SK-N-SH treated with all-trans-retinoic acid at 6 μM for 48 hours (cell line): ENCODE data around the gene SLC18A2.

Source experiments
- ATAC-seq: fragments of 200-7000 bp; cut with Tn5 transposase; 3 replicates; pipeline ENCODE4 v1.9.1; 2020; ENCODE audit warnings: mild to moderate bottlenecking, moderate library complexity
- ARNTL ChIP-seq: fragments of 450-650 bp; formaldehyde crosslinking; IDR thresholded peaks from 2 replicates; pipeline ENCODE4 v1.5.0; 2020; ENCODE audit warnings: low read depth, mild to moderate bottlenecking, moderate library complexity, borderline replicate concordance
- BACH2 ChIP-seq: fragments of 250-450 bp; sonication (Bioruptor Pico); IDR thresholded peaks from 2 replicates; pipeline ENCODE4 v1.9.0; 2021; ENCODE audit warnings: mild to moderate bottlenecking, borderline replicate concordance
- CSDC2 ChIP-seq: fragments of 250-450 bp; sonication (Bioruptor Pico); IDR thresholded peaks from 2 replicates; pipeline ENCODE4 v1.5.0; 2020; ENCODE audit warnings: mild to moderate bottlenecking, moderate library complexity
- ESRRG ChIP-seq: fragments of 250-450 bp; sonication (Bioruptor Pico); IDR thresholded peaks from 2 replicates; pipeline ENCODE4 v1.6.1; 2021; ENCODE audit warnings: mild to moderate bottlenecking
- ISL1 ChIP-seq: fragments of 250-450 bp; sonication (Bioruptor Pico); IDR thresholded peaks from 2 replicates; pipeline ENCODE4 v2.1.2; 2022; ENCODE audit warnings: mild to moderate bottlenecking, moderate library complexity
- OSR1 ChIP-seq: fragments of 250-450 bp; sonication (Bioruptor Pico); IDR thresholded peaks from 2 replicates; pipeline ENCODE4 v1.8.0; 2022; ENCODE audit warnings: moderate library complexity, mild to moderate bottlenecking, inconsistent platforms
- PPARA ChIP-seq: fragments of 250-450 bp; sonication (Bioruptor Pico); IDR thresholded peaks from 2 replicates; pipeline ENCODE4 v1.5.0; 2020; ENCODE audit warnings: mild to moderate bottlenecking, borderline replicate concordance
- RARB ChIP-seq: fragments of 250-450 bp; sonication (Bioruptor Pico); IDR thresholded peaks from 2 replicates; pipeline ENCODE4 v1.8.0; 2021; ENCODE audit warnings: mild to moderate bottlenecking, moderate library complexity
- SNAI2 ChIP-seq: fragments of 250-450 bp; sonication (Bioruptor Pico); IDR thresholded peaks from 2 replicates; pipeline ENCODE4 v1.5.0; 2020; ENCODE audit warnings: mild to moderate bottlenecking, moderate library complexity
- TCF4 ChIP-seq: fragments of 250-450 bp; sonication (Bioruptor Pico); IDR thresholded peaks from 2 replicates; pipeline ENCODE4 v1.8.0; 2021; ENCODE audit warnings: mild to moderate bottlenecking, moderate library complexity, borderline replicate concordance
- TOX ChIP-seq: fragments of 250-450 bp; sonication (Bioruptor Pico); IDR thresholded peaks from 2 replicates; pipeline ENCODE4 v1.8.0; 2021; ENCODE audit warnings: mild to moderate bottlenecking, moderate library complexity, borderline replicate concordance
- ZC3H10 ChIP-seq: fragments of 250-450 bp; sonication (Bioruptor Pico); IDR thresholded peaks from 2 replicates; pipeline ENCODE4 v1.5.1; 2021; ENCODE audit warnings: mild to moderate bottlenecking, moderate library complexity
- ZFP3 ChIP-seq: fragments of 250-450 bp; sonication (Bioruptor Pico); IDR thresholded peaks from 2 replicates; pipeline ENCODE4 v1.5.0; 2020; ENCODE audit warnings: mild to moderate bottlenecking, moderate library complexity
- ZFP30 ChIP-seq: fragments of 450-650 bp; formaldehyde crosslinking; IDR thresholded peaks from 2 replicates; pipeline ENCODE4 v1.5.0; 2022; ENCODE audit warnings: mild to moderate bottlenecking, moderate library complexity
- ZNF565 ChIP-seq: fragments of 450-650 bp; formaldehyde crosslinking; conservative IDR thresholded peaks from 2 replicates; pipeline ENCODE4 v1.5.0; 2020; ENCODE audit warnings: low read depth, mild to moderate bottlenecking, moderate library complexity
- ZNF70 ChIP-seq: fragments of 450-650 bp; formaldehyde crosslinking; IDR thresholded peaks from 2 replicates; pipeline ENCODE4 v1.5.0; 2020; ENCODE audit warnings: mild to moderate bottlenecking, moderate library complexity
- ZNF8 ChIP-seq: fragments of 450-650 bp; formaldehyde crosslinking; IDR thresholded peaks from 2 replicates; pipeline ENCODE4 v1.5.0; 2020; ENCODE audit warnings: mild to moderate bottlenecking, moderate library complexity
- TF ChIP-seq, protein P1 (sequence below): fragments of 250-450 bp; sonication (Bioruptor Pico); IDR thresholded peaks from 2 replicates; pipeline ENCODE4 v1.5.1; 2020; ENCODE audit warnings: low read depth, mild to moderate bottlenecking, moderate library complexity
- TF ChIP-seq, protein P2 (sequence below): fragments of 250-450 bp; sonication (Bioruptor Pico); IDR thresholded peaks from 2 replicates; pipeline ENCODE4 v1.8.0; 2021; ENCODE audit warnings: low read depth, mild to moderate bottlenecking, moderate library complexity, borderline replicate concordance
- TF ChIP-seq, protein P3 (sequence below): fragments of 250-450 bp; sonication (Bioruptor Pico); IDR thresholded peaks from 2 replicates; pipeline ENCODE4 v1.8.0; 2020; ENCODE audit warnings: mild to moderate bottlenecking, moderate library complexity, borderline replicate concordance
- TF ChIP-seq, protein P4 (sequence below): fragments of 250-450 bp; sonication (Bioruptor Pico); IDR thresholded peaks from 2 replicates; pipeline ENCODE4 v1.5.1; 2021; ENCODE audit warnings: mild to moderate bottlenecking, moderate library complexity
- TF ChIP-seq, protein P5 (sequence below): fragments of 250-450 bp; sonication (Bioruptor Pico); IDR thresholded peaks from 2 replicates; pipeline ENCODE4 v1.5.0; 2020; ENCODE audit warnings: mild to moderate bottlenecking, moderate library complexity

The SLC18A2 gene

DNA sequence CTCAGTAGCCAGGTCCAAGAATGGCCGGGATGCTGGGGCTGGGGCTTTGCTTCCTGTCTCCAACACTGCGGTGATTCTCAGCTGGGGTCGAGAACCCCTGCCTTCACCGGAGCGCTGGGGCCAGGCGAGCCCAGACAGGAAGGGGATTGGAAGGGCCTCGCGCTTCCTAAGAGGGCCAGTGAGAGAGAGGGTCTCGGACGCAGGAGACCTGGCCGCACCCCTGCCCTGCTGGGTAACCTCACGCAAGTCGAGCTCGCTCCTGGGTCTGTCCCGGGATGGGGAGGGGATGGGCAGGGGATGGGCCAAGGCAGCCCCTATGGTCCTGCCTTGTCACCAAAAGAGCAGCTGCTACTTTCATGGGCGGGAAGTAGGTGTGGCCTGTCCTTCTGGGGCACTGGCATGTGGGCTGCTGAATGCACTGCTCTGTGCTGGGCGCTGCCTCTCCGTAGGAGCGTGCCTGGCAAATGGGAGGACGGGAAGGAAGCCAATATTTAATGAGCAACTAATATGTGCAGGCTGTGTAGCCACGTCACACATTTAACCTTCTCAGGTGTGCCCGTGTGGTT is 23.6 kb upstream of the SLC18A2 start:
- TF ChIP-seq TCF4 (CRISPR knock-in tag) (no peak), OSR1 (CRISPR knock-in tag) (no peak), RARB (no peak), SNAI2 (no peak), ZFP30 (CRISPR knock-in tag) (no peak)
- peak; percentile 30; the same call in 2 of the 3 replicates for ATAC-seq

DNA sequence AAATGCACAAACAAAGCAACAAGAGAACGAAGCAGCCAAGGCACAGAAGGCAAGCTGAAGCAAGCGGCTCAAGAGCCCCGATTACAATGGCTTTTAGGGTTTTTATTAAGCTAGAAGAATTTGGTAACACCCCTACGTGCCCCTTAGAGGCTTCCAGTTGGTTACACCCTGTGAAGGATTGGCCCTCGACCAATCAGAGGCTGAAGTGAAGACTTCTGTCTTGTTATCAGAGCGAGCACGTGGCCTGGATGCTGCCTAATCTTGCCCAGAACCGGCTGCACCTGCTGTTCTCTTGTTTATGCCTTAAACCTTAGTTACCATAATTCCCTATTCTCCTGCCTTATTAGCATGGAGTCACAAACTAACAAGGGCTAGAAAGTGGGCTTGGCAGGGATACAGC is 22.3 kb upstream of the SLC18A2 start:
- no peak for ATAC-seq
- no peak for TF ChIP-seq ZFP30 (CRISPR knock-in tag)
- TF ChIP-seq ESRRG (CRISPR knock-in tag), result no peak
- no peak for TF ChIP-seq ISL1 (CRISPR knock-in tag)
- no peak for TF ChIP-seq ZNF70
- no peak for TF ChIP-seq BACH2 (CRISPR knock-in tag)
- TF ChIP-seq CSDC2 (CRISPR knock-in tag), result no peak
- TF ChIP-seq, protein P1, sequence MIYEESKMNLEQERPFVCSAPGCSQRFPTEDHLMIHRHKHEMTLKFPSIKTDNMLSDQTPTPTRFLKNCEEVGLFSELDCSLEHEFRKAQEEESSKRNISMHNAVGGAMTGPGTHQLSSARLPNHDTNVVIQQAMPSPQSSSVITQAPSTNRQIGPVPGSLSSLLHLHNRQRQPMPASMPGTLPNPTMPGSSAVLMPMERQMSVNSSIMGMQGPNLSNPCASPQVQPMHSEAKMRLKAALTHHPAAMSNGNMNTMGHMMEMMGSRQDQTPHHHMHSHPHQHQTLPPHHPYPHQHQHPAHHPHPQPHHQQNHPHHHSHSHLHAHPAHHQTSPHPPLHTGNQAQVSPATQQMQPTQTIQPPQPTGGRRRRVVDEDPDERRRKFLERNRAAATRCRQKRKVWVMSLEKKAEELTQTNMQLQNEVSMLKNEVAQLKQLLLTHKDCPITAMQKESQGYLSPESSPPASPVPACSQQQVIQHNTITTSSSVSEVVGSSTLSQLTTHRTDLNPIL (CRISPR knock-in tag), result no peak
- TF ChIP-seq, protein P2, sequence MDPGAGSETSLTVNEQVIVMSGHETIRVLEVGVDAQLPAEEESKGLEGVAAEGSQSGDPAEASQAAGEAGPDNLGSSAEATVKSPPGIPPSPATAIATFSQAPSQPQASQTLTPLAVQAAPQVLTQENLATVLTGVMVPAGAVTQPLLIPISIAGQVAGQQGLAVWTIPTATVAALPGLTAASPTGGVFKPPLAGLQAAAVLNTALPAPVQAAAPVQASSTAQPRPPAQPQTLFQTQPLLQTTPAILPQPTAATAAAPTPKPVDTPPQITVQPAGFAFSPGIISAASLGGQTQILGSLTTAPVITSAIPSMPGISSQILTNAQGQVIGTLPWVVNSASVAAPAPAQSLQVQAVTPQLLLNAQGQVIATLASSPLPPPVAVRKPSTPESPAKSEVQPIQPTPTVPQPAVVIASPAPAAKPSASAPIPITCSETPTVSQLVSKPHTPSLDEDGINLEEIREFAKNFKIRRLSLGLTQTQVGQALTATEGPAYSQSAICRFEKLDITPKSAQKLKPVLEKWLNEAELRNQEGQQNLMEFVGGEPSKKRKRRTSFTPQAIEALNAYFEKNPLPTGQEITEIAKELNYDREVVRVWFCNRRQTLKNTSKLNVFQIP (CRISPR knock-in tag), result no peak
- TF ChIP-seq ZNF8, result no peak
- TF ChIP-seq, protein P3, sequence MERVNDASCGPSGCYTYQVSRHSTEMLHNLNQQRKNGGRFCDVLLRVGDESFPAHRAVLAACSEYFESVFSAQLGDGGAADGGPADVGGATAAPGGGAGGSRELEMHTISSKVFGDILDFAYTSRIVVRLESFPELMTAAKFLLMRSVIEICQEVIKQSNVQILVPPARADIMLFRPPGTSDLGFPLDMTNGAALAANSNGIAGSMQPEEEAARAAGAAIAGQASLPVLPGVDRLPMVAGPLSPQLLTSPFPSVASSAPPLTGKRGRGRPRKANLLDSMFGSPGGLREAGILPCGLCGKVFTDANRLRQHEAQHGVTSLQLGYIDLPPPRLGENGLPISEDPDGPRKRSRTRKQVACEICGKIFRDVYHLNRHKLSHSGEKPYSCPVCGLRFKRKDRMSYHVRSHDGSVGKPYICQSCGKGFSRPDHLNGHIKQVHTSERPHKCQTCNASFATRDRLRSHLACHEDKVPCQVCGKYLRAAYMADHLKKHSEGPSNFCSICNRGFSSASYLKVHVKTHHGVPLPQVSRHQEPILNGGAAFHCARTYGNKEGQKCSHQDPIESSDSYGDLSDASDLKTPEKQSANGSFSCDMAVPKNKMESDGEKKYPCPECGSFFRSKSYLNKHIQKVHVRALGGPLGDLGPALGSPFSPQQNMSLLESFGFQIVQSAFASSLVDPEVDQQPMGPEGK (CRISPR knock-in tag), result no peak

DNA sequence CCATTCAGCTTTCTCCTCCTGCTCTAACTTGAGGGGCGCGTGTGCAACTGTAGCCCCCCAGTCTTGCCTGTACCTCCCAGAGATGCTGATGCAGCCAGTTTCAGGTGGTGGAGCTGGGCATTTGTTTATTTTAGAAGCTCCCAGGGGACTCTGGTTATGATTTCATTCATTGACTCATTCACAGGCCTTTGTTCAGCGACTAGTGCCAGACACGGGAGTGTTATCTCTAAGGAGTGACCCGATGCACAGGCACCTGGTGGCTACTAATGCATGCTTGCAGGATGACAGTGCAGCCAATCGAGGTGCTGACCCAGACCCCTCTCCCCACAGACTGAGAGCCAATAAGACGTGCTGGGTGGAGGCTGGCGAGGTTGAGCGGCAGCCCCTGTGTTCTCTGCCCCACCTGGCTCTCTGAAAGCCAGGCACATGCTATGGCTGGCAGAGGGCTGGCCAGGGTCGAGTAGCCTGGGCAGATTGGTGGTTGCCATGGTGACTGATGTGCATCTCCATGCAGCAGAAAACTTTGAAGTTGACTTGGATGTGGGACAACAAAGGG is 19.7 kb upstream of the SLC18A2 start:
- TF ChIP-seq BACH2 (CRISPR knock-in tag) (no peak), ZFP3 (no peak), RARB (no peak), TCF4 (CRISPR knock-in tag) (no peak), PPARA (CRISPR knock-in tag) (no peak), ZNF565 (CRISPR knock-in tag) (no peak), ISL1 (CRISPR knock-in tag) (no peak), ZC3H10 (CRISPR knock-in tag) (no peak), ESRRG (CRISPR knock-in tag) (no peak), ZFP30 (CRISPR knock-in tag) (no peak), ARNTL (CRISPR knock-in tag) (no peak), SNAI2 (no peak), ZNF70 (no peak), TOX (CRISPR knock-in tag) (no peak), OSR1 (CRISPR knock-in tag) (no peak), ZNF8 (no peak)
- TF ChIP-seq, protein P4, sequence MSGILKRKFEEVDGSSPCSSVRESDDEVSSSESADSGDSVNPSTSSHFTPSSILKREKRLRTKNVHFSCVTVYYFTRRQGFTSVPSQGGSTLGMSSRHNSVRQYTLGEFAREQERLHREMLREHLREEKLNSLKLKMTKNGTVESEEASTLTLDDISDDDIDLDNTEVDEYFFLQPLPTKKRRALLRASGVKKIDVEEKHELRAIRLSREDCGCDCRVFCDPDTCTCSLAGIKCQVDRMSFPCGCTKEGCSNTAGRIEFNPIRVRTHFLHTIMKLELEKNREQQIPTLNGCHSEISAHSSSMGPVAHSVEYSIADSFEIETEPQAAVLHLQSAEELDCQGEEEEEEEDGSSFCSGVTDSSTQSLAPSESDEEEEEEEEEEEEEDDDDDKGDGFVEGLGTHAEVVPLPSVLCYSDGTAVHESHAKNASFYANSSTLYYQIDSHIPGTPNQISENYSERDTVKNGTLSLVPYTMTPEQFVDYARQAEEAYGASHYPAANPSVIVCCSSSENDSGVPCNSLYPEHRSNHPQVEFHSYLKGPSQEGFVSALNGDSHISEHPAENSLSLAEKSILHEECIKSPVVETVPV (CRISPR knock-in tag), result no peak
- TF ChIP-seq, protein P1 (CRISPR knock-in tag), result no peak
- TF ChIP-seq, protein P5, sequence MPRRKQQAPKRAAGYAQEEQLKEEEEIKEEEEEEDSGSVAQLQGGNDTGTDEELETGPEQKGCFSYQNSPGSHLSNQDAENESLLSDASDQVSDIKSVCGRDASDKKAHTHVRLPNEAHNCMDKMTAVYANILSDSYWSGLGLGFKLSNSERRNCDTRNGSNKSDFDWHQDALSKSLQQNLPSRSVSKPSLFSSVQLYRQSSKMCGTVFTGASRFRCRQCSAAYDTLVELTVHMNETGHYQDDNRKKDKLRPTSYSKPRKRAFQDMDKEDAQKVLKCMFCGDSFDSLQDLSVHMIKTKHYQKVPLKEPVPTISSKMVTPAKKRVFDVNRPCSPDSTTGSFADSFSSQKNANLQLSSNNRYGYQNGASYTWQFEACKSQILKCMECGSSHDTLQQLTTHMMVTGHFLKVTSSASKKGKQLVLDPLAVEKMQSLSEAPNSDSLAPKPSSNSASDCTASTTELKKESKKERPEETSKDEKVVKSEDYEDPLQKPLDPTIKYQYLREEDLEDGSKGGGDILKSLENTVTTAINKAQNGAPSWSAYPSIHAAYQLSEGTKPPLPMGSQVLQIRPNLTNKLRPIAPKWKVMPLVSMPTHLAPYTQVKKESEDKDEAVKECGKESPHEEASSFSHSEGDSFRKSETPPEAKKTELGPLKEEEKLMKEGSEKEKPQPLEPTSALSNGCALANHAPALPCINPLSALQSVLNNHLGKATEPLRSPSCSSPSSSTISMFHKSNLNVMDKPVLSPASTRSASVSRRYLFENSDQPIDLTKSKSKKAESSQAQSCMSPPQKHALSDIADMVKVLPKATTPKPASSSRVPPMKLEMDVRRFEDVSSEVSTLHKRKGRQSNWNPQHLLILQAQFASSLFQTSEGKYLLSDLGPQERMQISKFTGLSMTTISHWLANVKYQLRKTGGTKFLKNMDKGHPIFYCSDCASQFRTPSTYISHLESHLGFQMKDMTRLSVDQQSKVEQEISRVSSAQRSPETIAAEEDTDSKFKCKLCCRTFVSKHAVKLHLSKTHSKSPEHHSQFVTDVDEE (CRISPR knock-in tag), result no peak

More for the DNA sequence above, 19.7 kb upstream of the SLC18A2 start:
- no peak for ATAC-seq
